Choroid plexus epithelial cell (primary cell): ENCODE data around the gene CACNA1H.

ENCODE experiments used
- DNase-seq: peaks from one replicate; pipeline ENCODE4 v3.0.0-alpha.2; 2010; ENCODE audit warnings: low read depth
- H3K4me3 ChIP-seq: 2 replicates; pipeline ENCODE4 v1.5.1; 2011; ENCODE audit warnings: low read depth, mild to moderate bottlenecking, control low read depth, low read length, moderate library complexity
- TF ChIP-seq, protein P1 (sequence below): conservative IDR thresholded peaks from 2 replicates; pipeline ENCODE4 v1.5.1; 2011; ENCODE audit warnings: low read depth, mild to moderate bottlenecking, control low read depth, inconsistent platforms, low read length, moderate library complexity

Gene CACNA1H

GRCh38 chr16:1131378-1131994 lies 21.4 kb upstream of the CACNA1H start:
- DNase-seq: no peak
- no peak overlapping the region for H3K4me3 ChIP-seq
- TF ChIP-seq, protein P1, sequence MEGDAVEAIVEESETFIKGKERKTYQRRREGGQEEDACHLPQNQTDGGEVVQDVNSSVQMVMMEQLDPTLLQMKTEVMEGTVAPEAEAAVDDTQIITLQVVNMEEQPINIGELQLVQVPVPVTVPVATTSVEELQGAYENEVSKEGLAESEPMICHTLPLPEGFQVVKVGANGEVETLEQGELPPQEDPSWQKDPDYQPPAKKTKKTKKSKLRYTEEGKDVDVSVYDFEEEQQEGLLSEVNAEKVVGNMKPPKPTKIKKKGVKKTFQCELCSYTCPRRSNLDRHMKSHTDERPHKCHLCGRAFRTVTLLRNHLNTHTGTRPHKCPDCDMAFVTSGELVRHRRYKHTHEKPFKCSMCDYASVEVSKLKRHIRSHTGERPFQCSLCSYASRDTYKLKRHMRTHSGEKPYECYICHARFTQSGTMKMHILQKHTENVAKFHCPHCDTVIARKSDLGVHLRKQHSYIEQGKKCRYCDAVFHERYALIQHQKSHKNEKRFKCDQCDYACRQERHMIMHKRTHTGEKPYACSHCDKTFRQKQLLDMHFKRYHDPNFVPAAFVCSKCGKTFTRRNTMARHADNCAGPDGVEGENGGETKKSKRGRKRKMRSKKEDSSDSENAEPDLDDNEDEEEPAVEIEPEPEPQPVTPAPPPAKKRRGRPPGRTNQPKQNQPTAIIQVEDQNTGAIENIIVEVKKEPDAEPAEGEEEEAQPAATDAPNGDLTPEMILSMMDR: no peak

- no peak overlapping the region for H3K4me3 ChIP-seq
- no peak for DNase-seq
- TF ChIP-seq, protein P1: no peak
These were observed 20.5 kb upstream of the CACNA1H start for GRCh38 chr16:1132431-1132830.

- TF ChIP-seq, protein P1: no peak
- no peak for DNase-seq
These were observed 19.6 kb upstream of the CACNA1H start for GRCh38 chr16:1133271-1133670.

DNA sequence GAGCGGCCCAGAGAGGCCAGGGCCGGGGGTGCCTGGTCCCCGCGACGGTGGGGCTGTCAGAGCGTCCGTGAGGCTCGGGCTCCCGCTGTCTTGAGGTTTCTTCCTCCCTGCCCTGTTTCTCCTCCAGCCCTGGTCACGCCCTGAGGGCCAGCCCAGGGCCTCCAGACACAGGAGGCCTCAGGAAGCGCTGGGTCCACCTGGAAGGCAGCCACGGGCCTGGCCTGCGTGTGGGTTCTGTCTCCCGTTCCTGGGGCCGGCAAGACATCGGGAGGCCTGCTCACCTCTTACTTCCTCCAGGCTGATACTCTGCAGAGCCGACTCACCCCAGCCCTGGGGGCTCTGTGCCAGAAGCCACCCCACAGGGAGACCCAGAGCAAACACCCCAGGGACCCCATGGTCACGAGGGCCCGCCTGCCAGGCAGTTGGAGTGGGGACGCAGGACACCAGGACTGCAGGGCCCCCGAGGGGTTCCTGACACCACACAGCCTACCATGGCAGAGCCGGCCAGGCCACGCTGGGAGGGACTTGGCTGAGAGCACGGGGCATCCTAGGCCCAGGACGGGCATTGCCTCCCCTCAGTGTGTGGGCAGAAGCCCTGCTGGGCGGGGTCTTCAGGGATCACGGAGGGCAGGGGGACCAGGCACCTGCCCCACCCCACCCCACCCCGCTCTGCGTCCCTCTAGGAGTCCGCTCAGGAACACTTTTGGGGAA lies 18.9 kb upstream of the CACNA1H start:
- no peak overlapping the region for H3K4me3 ChIP-seq
- TF ChIP-seq, protein P1: no peak
- DNase-seq: no peak

More at GRCh38 chr16:1133271-1133670, 19.6 kb upstream of the CACNA1H start:
- H3K4me3 ChIP-seq: no peak overlapping the region

DNA sequence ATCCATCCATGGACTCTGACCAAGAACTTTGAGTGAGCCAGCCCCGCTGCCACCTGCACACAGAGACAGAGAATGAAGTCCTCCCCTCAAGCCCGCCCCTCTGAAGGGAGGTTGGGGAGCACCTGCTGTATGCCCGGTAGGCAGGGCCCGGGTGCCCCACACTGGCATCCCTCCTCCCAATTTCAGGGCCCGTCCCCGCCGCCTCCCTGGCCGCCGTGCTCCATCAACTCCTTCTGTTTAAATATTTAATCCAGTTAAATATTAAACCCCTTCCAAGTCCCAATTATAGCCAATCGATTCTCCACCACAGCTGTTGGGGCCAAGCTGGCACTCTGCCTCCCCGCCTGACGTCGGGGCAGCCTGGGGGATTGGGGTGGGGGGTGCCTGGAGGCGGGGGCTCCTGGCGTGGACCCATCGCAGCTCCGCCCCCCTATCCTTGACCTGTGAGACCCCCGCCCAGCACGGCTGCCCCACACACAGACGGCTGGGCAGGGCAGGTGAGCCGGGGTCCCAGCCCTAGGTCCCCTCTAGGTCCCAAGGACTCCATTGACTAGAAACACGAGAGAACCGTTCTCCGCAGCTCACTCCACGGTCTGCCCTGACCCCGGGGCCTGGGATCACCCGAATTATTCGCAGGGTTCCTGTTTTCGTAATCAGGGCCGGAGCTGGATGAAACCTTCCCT lies 18.0 kb upstream of the CACNA1H start:
- no peak overlapping the region for H3K4me3 ChIP-seq
- no peak for DNase-seq
- TF ChIP-seq, protein P1: no peak

- no peak overlapping the region for H3K4me3 ChIP-seq
- DNase-seq: no peak
- TF ChIP-seq, protein P1: no peak
These were observed 17.5 kb upstream of the CACNA1H start for GRCh38 chr16:1135459-1135825.

DNA sequence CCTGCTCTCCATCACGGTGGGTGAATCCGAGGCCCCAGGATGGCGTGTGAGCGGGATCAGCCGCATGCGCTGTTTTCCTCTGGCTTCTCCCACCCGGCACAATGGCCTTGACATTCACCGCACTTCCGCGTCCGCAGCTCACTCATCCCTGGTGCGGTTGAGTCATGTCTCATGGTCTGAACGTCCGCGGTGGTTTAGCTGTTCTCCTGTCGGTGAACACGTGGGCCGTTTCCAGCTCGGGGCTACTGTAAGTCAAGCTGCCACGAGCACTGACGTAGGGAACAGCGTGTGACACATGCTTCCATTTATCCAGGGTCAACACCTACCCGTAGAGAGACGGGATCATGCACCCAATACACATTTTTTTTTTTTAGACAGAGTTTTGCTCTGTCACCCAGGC lies 15.3 kb upstream of the CACNA1H start:
- TF ChIP-seq, protein P1: no peak
- no peak overlapping the region for H3K4me3 ChIP-seq
- peak; percentile 60 for DNase-seq
